ENCODE data around the gene SIN3A. TPM values are rescaled to one million over a fixed set of nuclear protein-coding genes. Genes with fewer than 3 reads are reported as not detected.

The SIN3A gene
- total and polyA plus RNA-seq, 2 of the 4 experiments (the other 2 are of a cell fraction) = 21.2 to 31.5 TPM

- Histone ChIP-seq H3K14ac (replicated peaks; ENCODE audit: low read depth, low read length) (peak overlapping the region; percentile 70), H3K4me2 (ENCODE audit: low read depth, low read length) (peak overlapping the region; percentile 89), H2BK5ac (ENCODE audit: low read depth, low read length, poor library complexity, severe bottlenecking) (peak overlapping the region; percentile 72), H3K18ac (ENCODE audit: low read depth, low read length) (peak overlapping the region; percentile 57), H2AFZ (replicated peaks; ENCODE audit: low read length, poor library complexity) (peak overlapping the region; percentile 91), H4K8ac (ENCODE audit: low read depth in 2 of 2, low read length in 2 of 2) (peak overlapping the region; percentile 58 to 85; a peak in 3 of 4 replicates), H3K27me3 (ENCODE audit: control insufficient read depth, insufficient read depth, low read length) (no peaks in the 10 kb centered on the region), H3K4me1 (ENCODE audit: control insufficient read depth, insufficient read depth, low read length) (peaks cover 11% of the 10 kb centered on the region), H4K5ac (ENCODE audit: low read depth, low read length) (peak overlapping the region; percentile 28), H3K4me3 (ENCODE audit: insufficient read depth, low read depth, low read length) (peak overlapping the region; percentile 60), H2BK20ac (ENCODE audit: low read depth, low read length) (no peak overlapping the region), H2BK120ac (ENCODE audit: low read depth, low read length) (peak overlapping the region; percentile 44), H2BK15ac (ENCODE audit: low read depth, low read length) (peak overlapping the region; percentile 22; the same call in 1 of the 3 replicates), H3K36me3 (ENCODE audit: control insufficient read depth, insufficient read depth, low read length) (no peaks in the 10 kb centered on the region), H3K56ac (ENCODE audit: extremely low read depth, insufficient read depth, low read length) (peak overlapping the region; percentile 81; the same call in 1 of the 2 replicates), H3K9ac (ENCODE audit: low read depth, low read length) (peak overlapping the region; percentile 71), H4K20me1 (ENCODE audit: insufficient read depth, low read length) (peaks cover 10% of the 10 kb centered on the region), H2AK5ac (ENCODE audit: low read depth, low read length) (no peak overlapping the region), H3K27ac (ENCODE audit: insufficient read depth, low read length) (peak overlapping the region; percentile 84), H3K79me1 (ENCODE audit: low read depth in 1 of 2, low read length in 2 of 2) (peaks cover 11 to 15% of the 10 kb centered on the region in 2 experiments; a peak in 3 of 4 replicates), H2AK9ac (replicated peaks; ENCODE audit: low read depth, low read length, poor library complexity) (peak overlapping the region; percentile 13), H3K9me3 (ENCODE audit: control insufficient read depth, insufficient read depth, low read length) (no peaks in the 10 kb centered on the region), H4K91ac (ENCODE audit: insufficient read depth, low read depth, low read length) (peak overlapping the region; percentile 65), H3K9me1 (ENCODE audit: insufficient read depth, low read length) (peaks cover 3% of the 10 kb centered on the region; the same call in 1 of the 2 replicates), H3K4ac (ENCODE audit: low read depth, low read length) (peak overlapping the region; percentile 76), H3K23ac (ENCODE audit: low read depth, low read length) (peak overlapping the region; percentile 84)
- ChIA-PET CTCF (interaction anchor here (1.0 to 1.7 kb wide), 2 partner anchors 10 to 88 kb away, joined by 3 to 4 read pairs; partner anchors contain the start of gene MAN2C1), POLR2A (ENCODE audit: unreplicated experiment) (interaction anchor here (0.6 kb wide), 1 partner anchor 45 kb away, joined by 9 read pairs; no protein-coding TSS in a partner anchor)
- no peak for ATAC-seq (ENCODE audit: low read depth)
- DNase-seq = peak; percentile 68
- 43% methylated on average over 1 of the region's 24 CpGs; no CpG with 5 or more reads in 1 of the 2 experiments for WGBS, 2 experiments (ENCODE audit: extremely low coverage in 2 of 2, insufficient read length in 1 of 2)
- dilution Hi-C loops (cut with HindIII; ENCODE audit: low sequenced_read_pairs, unreplicated experiment) (no loop called here), intact Hi-C loops (cut with micrococcal nuclease) (loop anchor here (10.0 kb wide), 1 partner anchor 431 kb away; the partner anchor contains the start of gene PPCDC), in situ Hi-C loops (cut with MboI; ENCODE audit: low sequenced_read_pairs) (no loop called here)
- no TSS peak for BruUV-seq (replicated peaks)
- no peak for TF ChIP-seq MAZ (IDR thresholded peaks at IDR 0.05; ENCODE audit: borderline replicate concordance, low read depth, low read length)
- TF ChIP-seq BHLHE40 (IDR thresholded peaks at IDR 0.05; ENCODE audit: low read depth, low read length) = no peak
- no peak for TF ChIP-seq NFE2L2 (IDR thresholded peaks at IDR 0.05; ENCODE audit: low read depth, low read length)
- TF ChIP-seq CTCF (conservative IDR thresholded peaks at IDR 0.05; ENCODE audit: low read depth, low read length) = no peak
- TF ChIP-seq USF2 (IDR thresholded peaks at IDR 0.05; ENCODE audit: low read depth, low read length) = no peak
- TF ChIP-seq MAFK (IDR thresholded peaks at IDR 0.05; ENCODE audit: low read depth, low read length) = no peak
- TF ChIP-seq CHD1 (IDR thresholded peaks at IDR 0.05; ENCODE audit: low read depth, low read length) = no peak
- TF ChIP-seq RFX5 (IDR thresholded peaks at IDR 0.05; ENCODE audit: low read depth, low read length) = no peak
- 0 out of 2 replicates have a peak, but pooled peaks have one; percentile 42 for TF ChIP-seq POLR2A (IDR thresholded peaks at IDR 0.05; ENCODE audit: low read depth, low read length)
- no peak for TF ChIP-seq MXI1 (IDR thresholded peaks at IDR 0.05; ENCODE audit: borderline replicate concordance, low read depth, low read length)
- TF ChIP-seq FOS (IDR thresholded peaks at IDR 0.05; ENCODE audit: low read depth, low read length) = no peak
- TF ChIP-seq RAD21 (IDR thresholded peaks at IDR 0.05; ENCODE audit: low read length) = no peak
- 0 out of 2 replicates have a peak, but pooled peaks have one; percentile 0 for TF ChIP-seq CEBPB (IDR thresholded peaks at IDR 0.05; ENCODE audit: low read depth, low read length)
- no peak for TF ChIP-seq SMC3 (IDR thresholded peaks at IDR 0.05; ENCODE audit: low read depth, low read length)
- TF ChIP-seq RCOR1 (IDR thresholded peaks at IDR 0.05; ENCODE audit: insufficient replicate concordance, low read length) = no peak
Measured at GRCh38 chr15:75455982-75456531, 4.6 kb upstream of the SIN3A start.

All from IMR-90 (cell line).